H1 (cell line): ENCODE data around the gene DEK. TPM values are rescaled to one million over a fixed set of nuclear protein-coding genes. Genes with fewer than 3 reads are reported as not detected.
A peak's percentile ranks its signal among the peaks of the same experiment; 100 is the strongest.

ENCODE experiments used
- CTCF ChIA-PET: fragments of 300-600 bp; sonication (Branson Sonifier 250); formaldehyde crosslinking; loops from one replicate; lab custom pipeline; 2021; ENCODE audit not compliant: partially characterized antibody; lab: Charles Lee
- POLR2A ChIA-PET: fragments of 300-600 bp; sonication (Branson Sonifier 250); formaldehyde crosslinking; loops from one replicate; lab custom pipeline; 2021; ENCODE audit warnings: inconsistent platforms; ENCODE audit not compliant: partially characterized antibody; lab: Charles Lee
- DNase-seq, 2 experiments: peaks; one replicate each; pipeline versions ENCODE4 v3.0.0 to v3.0.0-alpha.2; 2010 to 2022; ENCODE audit warnings: low spot score in 2 of 2, low read depth in 1 of 2, mixed read lengths in 1 of 2
- FAIRE-seq: peaks from 2 replicates; lab custom pipeline; 2011; peaks lifted over from hg19 to GRCh38; lab: Jason Lieb, UNC
- H2AFZ ChIP-seq: 2 replicates; pipeline ENCODE4 v1.8.1; 2012; ENCODE audit warnings: low read length, inconsistent platforms
- H2AK5ac ChIP-seq: 2 replicates; pipeline ENCODE4 v1.6.1; 2013; ENCODE audit warnings: low read depth, low read length
- H2BK120ac ChIP-seq: replicated peaks from 2 replicates; pipeline ENCODE3; 2013; ENCODE audit warnings: low read depth, low read length, inconsistent platforms
- H2BK12ac ChIP-seq: 2 replicates; pipeline ENCODE4 v1.6.1; 2013; ENCODE audit warnings: low read depth, low read length
- H2BK15ac ChIP-seq: 2 replicates; pipeline ENCODE4 v1.6.1; 2013; ENCODE audit warnings: low read length
- H2BK20ac ChIP-seq: 2 replicates; pipeline ENCODE4 v1.6.1; 2013; ENCODE audit warnings: low read length
- H2BK5ac ChIP-seq: 2 replicates; pipeline ENCODE4 v1.6.1; 2013; ENCODE audit warnings: low read depth, low read length
- H3K14ac ChIP-seq: 2 replicates; pipeline ENCODE4 v1.6.1; 2013; ENCODE audit warnings: inconsistent platforms; ENCODE audit not compliant: insufficient read length
- H3K18ac ChIP-seq: 2 replicates; pipeline ENCODE4 v1.6.1; 2013; ENCODE audit warnings: low read length; ENCODE audit errors: extremely low read depth
- H3K23ac ChIP-seq: 2 replicates; pipeline ENCODE4 v1.6.1; 2013; ENCODE audit warnings: inconsistent platforms; ENCODE audit not compliant: insufficient read length
- H3K23me2 ChIP-seq: 2 replicates; pipeline ENCODE4 v1.6.1; 2013; ENCODE audit warnings: low read depth, low read length
- H3K27ac ChIP-seq: 2 replicates; pipeline ENCODE4 v1.6.1; 2011; ENCODE audit warnings: low read depth, low read length, inconsistent platforms
- H3K27me3 ChIP-seq, 4 experiments: replicated peaks in 1 of 4; 1 replicate in 1 of 4; 2 replicates in 3 of 4; pipeline versions ENCODE4 v1.6.1 to v1.8.1; 2011 to 2013; ENCODE audit warnings: low read length in 3 of 4, mild to moderate bottlenecking in 3 of 4, inconsistent platforms in 2 of 4, mixed read lengths in 2 of 4, moderate library complexity in 1 of 4; ENCODE audit not compliant: control insufficient read depth in 3 of 4, insufficient read depth in 3 of 4; ENCODE audit errors: extremely low read depth in 1 of 4
- H3K36me3 ChIP-seq, 4 experiments: 2 replicates each; pipeline versions ENCODE4 v1.6.1 to v1.8.1; 2011 to 2013; ENCODE audit warnings: mild to moderate bottlenecking in 4 of 4, low read length in 3 of 4, moderate library complexity in 2 of 4, control low read depth in 1 of 4, inconsistent platforms in 1 of 4; ENCODE audit not compliant: insufficient read depth in 4 of 4, control insufficient read depth in 2 of 4
- H3K4ac ChIP-seq: replicated peaks from 2 replicates; pipeline ENCODE3; 2013; ENCODE audit warnings: low read length, low read depth, mixed read lengths, inconsistent platforms; ENCODE audit not compliant: insufficient read length
- H3K4me1 ChIP-seq, 4 experiments: replicated peaks in 1 of 4; 1 replicate in 1 of 4; 2 replicates in 3 of 4; pipeline versions ENCODE4 v1.6.1 to v1.8.1; 2011 to 2013; ENCODE audit warnings: low read length in 3 of 4, inconsistent platforms in 2 of 4, mixed read lengths in 1 of 4; ENCODE audit not compliant: insufficient read depth in 4 of 4, control insufficient read depth in 3 of 4
- H3K4me2 ChIP-seq, 2 experiments: 2 replicates each; pipeline versions ENCODE4 v1.6.1 to v1.8.1; 2011 to 2013; ENCODE audit warnings: low read depth in 2 of 2, low read length in 2 of 2, control low read depth in 1 of 2, inconsistent platforms in 1 of 2, mild to moderate bottlenecking in 1 of 2; ENCODE audit not compliant: insufficient read depth in 1 of 2
- H3K4me3 ChIP-seq, 4 experiments: fragments of 200-600, 300-600 bp in 1 of 4; sonication (generic), shearing (Covaris generic), sonication (Bioruptor Twin) in 1 of 4; 2 replicates each; pipeline versions ENCODE4 v1.5.1 to v1.8.1; 2011 to 2016; ENCODE audit warnings: low read length in 4 of 4, low read depth in 3 of 4, control low read depth in 2 of 4, inconsistent platforms in 2 of 4, mild to moderate bottlenecking in 2 of 4, mixed read lengths in 1 of 4, moderate library complexity in 1 of 4; ENCODE audit not compliant: insufficient read depth in 2 of 4; ENCODE audit errors: extremely low read depth in 1 of 4
- H3K56ac ChIP-seq: replicated peaks from 2 replicates; pipeline ENCODE3; 2013; ENCODE audit warnings: low read depth, mild to moderate bottlenecking, mixed read lengths, low read length, inconsistent platforms; ENCODE audit not compliant: insufficient read length
- H3K79me1 ChIP-seq: 2 replicates; pipeline ENCODE4 v1.6.1; 2013; ENCODE audit warnings: low read depth, low read length, control low read depth
- H3K79me2 ChIP-seq, 2 experiments: 2 replicates each; pipeline versions ENCODE4 v1.6.1 to v1.8.1; 2012 to 2013; ENCODE audit warnings: low read length in 2 of 2, mild to moderate bottlenecking in 2 of 2, inconsistent platforms in 1 of 2; ENCODE audit not compliant: insufficient read depth in 2 of 2, control insufficient read depth in 1 of 2
- H3K9ac ChIP-seq, 4 experiments: replicated peaks in 1 of 4; 1 replicate in 1 of 4; 2 replicates in 3 of 4; pipeline versions ENCODE4 v1.6.1 to v1.8.1; 2011 to 2013; ENCODE audit warnings: low read depth in 3 of 4, low read length in 3 of 4, control low read depth in 2 of 4, mild to moderate bottlenecking in 2 of 4, moderate library complexity in 2 of 4, inconsistent platforms in 1 of 4; ENCODE audit errors: extremely low read depth in 1 of 4
- H3K9me3 ChIP-seq, 2 experiments: 2 replicates each; pipeline versions ENCODE4 v1.6.1 to v1.8.1; 2012 to 2013; ENCODE audit warnings: mild to moderate bottlenecking in 2 of 2, moderate library complexity in 2 of 2, control low read depth in 1 of 2, inconsistent platforms in 1 of 2, low read depth in 1 of 2, low read length in 1 of 2, mixed read lengths in 1 of 2; ENCODE audit not compliant: insufficient read depth in 2 of 2
- H4K20me1 ChIP-seq, 2 experiments: replicated peaks in 1 of 2; 2 replicates each; pipeline versions ENCODE3 to v1.8.1; 2011 to 2013; ENCODE audit warnings: inconsistent platforms in 2 of 2, low read length in 2 of 2, mild to moderate bottlenecking in 1 of 2; ENCODE audit not compliant: insufficient read depth in 2 of 2, control insufficient read depth in 1 of 2
- H4K5ac ChIP-seq: 2 replicates; pipeline ENCODE4 v1.6.1; 2013; ENCODE audit warnings: low read length, low read depth, mixed read lengths, inconsistent platforms; ENCODE audit not compliant: insufficient read length
- H4K8ac ChIP-seq: 2 replicates; pipeline ENCODE4 v1.8.0; 2013; ENCODE audit warnings: mild to moderate bottlenecking, moderate library complexity, low read length, inconsistent platforms; ENCODE audit not compliant: insufficient read depth; ENCODE audit errors: extremely low read depth
- H4K91ac ChIP-seq: replicated peaks from 2 replicates; pipeline ENCODE3; 2013; ENCODE audit warnings: low read length, mixed read lengths, inconsistent platforms; ENCODE audit not compliant: insufficient read length
- BRCA1 ChIP-seq: IDR thresholded peaks from 2 replicates; pipeline ENCODE4 v1.6.1; 2012; ENCODE audit warnings: low read depth, low read length, improper control_type of control experiment
- KDM1A ChIP-seq: fragments of 200-600, 300-600 bp; sonication (generic); IDR thresholded peaks from 2 replicates; pipeline ENCODE4 v1.7.1; 2016; ENCODE audit warnings: mild to moderate bottlenecking, low read length, borderline replicate concordance
- KDM4A ChIP-seq: IDR thresholded peaks from one replicate; pipeline ENCODE4 v1.7.1; 2012; ENCODE audit warnings: low read depth, mild to moderate bottlenecking, moderate library complexity, low read length, inconsistent platforms; ENCODE audit not compliant: severe bottlenecking
- WGBS, 2 experiments: shearing (Covaris generic) in 1 of 2; methylation state at CpG; one replicate each; pipeline versions ENCODE4 v1.1.6 to v1.1.7; 2013 to 2015; ENCODE audit warnings: low lambda C conversion rate in 2 of 2, mixed read lengths in 2 of 2, inconsistent platforms in 1 of 2, low coverage in 1 of 2, missing lambda C conversion rate in 1 of 2; ENCODE audit not compliant: insufficient replicate concordance in 2 of 2, insufficient coverage in 1 of 2, insufficient read length in 1 of 2; ENCODE audit errors: extremely low coverage in 1 of 2, missing lambda C conversion rate in 1 of 2; 5-methylcytosine and 5-hydroxymethylcytosine counted together
- polyA plus RNA-seq, 7 experiments: library from polyadenylated mRNA; depleted of rRNA in 3 of 7; stranded (reverse) in 5 of 7; unstranded in 2 of 7; fragments of >200 nt in 5 of 7; fragments of 200-250 nt in 2 of 7; gene quantifications; 1 replicate in 5 of 7; 2 replicates in 1 of 7; 4 replicates in 1 of 7; pipeline versions ENCODE4 v1.2.1 to v1.2.3, GENCODE V29; 2011 to 2013; ENCODE audit warnings: missing spikeins in 2 of 7, mixed read lengths in 2 of 7
- total RNA-seq: library from RNA; stranded (reverse); fragmentation: NEBNext Ultra II Directional; extraction: Animal tissue kit (Norgen Biotek cat#: 25700); gene quantifications from 2 replicates; pipeline ENCODE4 v1.2.1, GENCODE V29; 2021

Gene DEK
- total and polyA plus RNA-seq, 2 of the 8 experiments (the other 6 are each of a cell fraction or from before 2014, with no cell fraction given), result 40.0 to 228 TPM

DNA sequence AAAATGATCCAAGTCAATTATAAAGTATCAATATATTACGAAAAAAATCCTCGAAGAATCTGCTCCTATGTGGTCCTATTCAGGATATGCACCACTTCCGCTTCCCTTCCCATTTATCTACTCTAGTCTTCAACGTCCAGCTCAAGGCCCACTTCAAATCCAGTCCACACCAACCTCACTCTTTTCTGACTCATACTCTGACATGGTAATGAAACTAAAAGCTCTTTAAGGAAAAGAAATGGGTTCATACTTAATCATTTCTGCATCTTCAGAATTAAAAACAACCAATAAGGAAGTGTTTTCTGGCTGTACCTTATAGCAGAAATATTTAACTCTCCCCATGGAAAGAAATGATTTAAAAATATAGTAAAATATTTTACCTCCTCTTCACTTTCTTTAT lies 15.1 kb downstream of the DEK start:
- ChIA-PET POLR2A (interaction anchor here (1.0 to 1.4 kb wide), 3 partner anchors 15 to 66 kb away, joined by 3 to 4 read pairs (median 3); partner anchors contain the start of gene DEK), CTCF (interaction anchor here (0.6 kb wide), 1 partner anchor 667 kb away, joined by 4 read pairs; no protein-coding TSS in a partner anchor)
- no peak overlapping the region for H4K91ac ChIP-seq
- no peak overlapping the region for H3K27ac ChIP-seq
- no peak overlapping the region for H2BK12ac ChIP-seq
- H2BK5ac ChIP-seq, result no peak overlapping the region
- peaks cover 8 to 89% (median 48%) of the 10 kb centered on the region in 4 experiments; a peak in 7 of 8 replicates for H3K36me3 ChIP-seq
- 94% methylated on average over 4 of the region's 4 CpGs; no CpG with 5 or more reads in 1 of the 2 experiments for WGBS, 2 experiments
- H3K4me3 ChIP-seq, result no peak overlapping the region
- no peak overlapping the region for H4K8ac ChIP-seq
- H3K79me1 ChIP-seq, result no peaks in the 10 kb centered on the region
- H2BK15ac ChIP-seq, result no peak overlapping the region
- H3K4me2 ChIP-seq, result no peak overlapping the region
- H3K18ac ChIP-seq, result no peak overlapping the region
- H3K23ac ChIP-seq, result no peak overlapping the region
- H3K14ac ChIP-seq, result no peak overlapping the region
- H4K20me1 ChIP-seq, result peaks cover 3 to 9% of the 10 kb centered on the region in 2 experiments
- no peak for FAIRE-seq
- no peaks in the 10 kb centered on the region for H3K4me1 ChIP-seq
- DNase-seq, result no peak
- H3K4ac ChIP-seq, result no peak overlapping the region
- H3K23me2 ChIP-seq, result no peaks in the 10 kb centered on the region
- H2BK20ac ChIP-seq, result no peak overlapping the region
- no peak overlapping the region for H4K5ac ChIP-seq
- H2AK5ac ChIP-seq, result no peak overlapping the region
- peaks cover 0 to 96% of the 10 kb centered on the region in 2 experiments; a peak in 3 of 4 replicates for H3K79me2 ChIP-seq
- no peak overlapping the region for H2AFZ ChIP-seq
- H2BK120ac ChIP-seq, result no peak overlapping the region
- H3K9me3 ChIP-seq, result no peaks in the 10 kb centered on the region
- TF ChIP-seq KDM1A, result no peak
- TF ChIP-seq KDM4A, result no peak
- no peak for TF ChIP-seq BRCA1
- TF ChIP-seq, all 59 proteins: peak for 0
- no peaks in the 10 kb centered on the region for H3K27me3 ChIP-seq
- H3K56ac ChIP-seq, result peak overlapping the region; percentile 78
- H3K9ac ChIP-seq, result no peak overlapping the region
